Spinal cord (tissue), 10 donors: ENCODE measurements around the gene PAF1. TPM values are rescaled to one million over a fixed set of nuclear protein-coding genes. Genes with fewer than 3 reads are reported as not detected.
"Not testable (repeated sequence)": the region's sequence is repeated elsewhere in the genome, so short reads cannot be mapped to it uniquely, and the experiment has no call there.

Experiments
- DNase-seq, 6 donors: peaks; one replicate each; pipeline versions ENCODE4 v3.0.0 to v3.0.0-alpha.2; 2013 to 2015; ENCODE audit warnings: low spot score in 6 of 6, low read depth in 4 of 6
- H3K27ac ChIP-seq: one replicate; pipeline ENCODE4 v1.5.1; 2013; ENCODE audit warnings: low read depth, low read length, control low read depth
- H3K27me3 ChIP-seq: one replicate; pipeline ENCODE4 v1.6.1; 2013; ENCODE audit warnings: low read length; ENCODE audit not compliant: control insufficient read depth, insufficient read depth
- H3K36me3 ChIP-seq: one replicate; pipeline ENCODE4 v1.6.1; 2013; ENCODE audit warnings: low read length; ENCODE audit not compliant: control insufficient read depth, insufficient read depth
- H3K4me1 ChIP-seq: one replicate; pipeline ENCODE4 v1.6.1; 2013; ENCODE audit warnings: low read length; ENCODE audit not compliant: control insufficient read depth, insufficient read depth
- H3K4me3 ChIP-seq: one replicate; pipeline ENCODE4 v1.5.1; 2013; ENCODE audit warnings: low read depth, low read length, control low read depth
- H3K9me3 ChIP-seq: one replicate; pipeline ENCODE4 v1.6.1; 2013; ENCODE audit warnings: low read length; ENCODE audit not compliant: control insufficient read depth, insufficient read depth
- WGBS: methylation state at CpG from one replicate; pipeline ENCODE4 v1.1.5; 2013; ENCODE audit warnings: missing lambda C conversion rate; ENCODE audit not compliant: insufficient coverage; 5-methylcytosine and 5-hydroxymethylcytosine counted together
- polyA plus RNA-seq, 2 donors: library from polyadenylated mRNA; unstranded; fragments of 120-200 nt; gene quantifications; one replicate each; pipeline ENCODE4 v1.2.1, GENCODE V29; 2013; ENCODE audit not compliant: insufficient read length in 2 of 2
- small RNA-seq: library from RNA; depleted of rRNA; stranded (forward); fragments of <200 nt; gene quantifications from one replicate; pipeline ENCODE3, GENCODE V24; 2014; ENCODE audit warnings: low replicate concordance
- total RNA-seq, 2 donors: library from RNA; depleted of rRNA in 1 of 2; stranded (reverse); fragments of 120-200 nt in 1 of 2; fragments of >200 nt in 1 of 2; gene quantifications; one replicate each; pipeline versions ENCODE4 v1.2.3 to v1.2.4, GENCODE V29; 2013 to 2014
- donor health status: healthy.

Gene PAF1
- total and polyA plus RNA-seq, 4 donors = 21.2 to 76.8 (median 62.0) TPM

GRCh38 chr19:39342647-39343305 lies 48.1 kb downstream of the PAF1 start:
- peaks cover 29% of the 10 kb centered on the region for H3K4me1 ChIP-seq
- H3K9me3 ChIP-seq = no peaks in the 10 kb centered on the region
- WGBS = under 1% methylated on average over 51 of the region's 51 CpGs
- no peaks in the 10 kb centered on the region for H3K27me3 ChIP-seq
- no peak for DNase-seq
- peaks cover 3% of the 10 kb centered on the region for H3K36me3 ChIP-seq
- peak overlapping the region; percentile 69 for H3K27ac ChIP-seq
- peak overlapping the region; percentile 75 for H3K4me3 ChIP-seq

- H3K9me3 ChIP-seq = no peaks in the 10 kb centered on the region
- H3K27ac ChIP-seq = peak within 1 kb of the TSS; percentile 93
- DNase-seq = peak; percentile 85 to 99 (median 96)
- peaks cover 29% of the 10 kb centered on the region for H3K4me1 ChIP-seq
- 0% methylated on average over 89 of the region's 105 CpGs for WGBS
- peak within 1 kb of the TSS; percentile 91 for H3K4me3 ChIP-seq
- H3K36me3 ChIP-seq = peaks cover 3% of the 10 kb centered on the region
- no peaks in the 10 kb centered on the region for H3K27me3 ChIP-seq
Observed at GRCh38 chr19:39341719-39342604, 48.9 kb downstream of the PAF1 start, which contains the start of gene SAMD4B. SAMD4B (plus strand) TSS chr19:39342421; CDS start chr19:39356894, 14,473 bp downstream.

DNA sequence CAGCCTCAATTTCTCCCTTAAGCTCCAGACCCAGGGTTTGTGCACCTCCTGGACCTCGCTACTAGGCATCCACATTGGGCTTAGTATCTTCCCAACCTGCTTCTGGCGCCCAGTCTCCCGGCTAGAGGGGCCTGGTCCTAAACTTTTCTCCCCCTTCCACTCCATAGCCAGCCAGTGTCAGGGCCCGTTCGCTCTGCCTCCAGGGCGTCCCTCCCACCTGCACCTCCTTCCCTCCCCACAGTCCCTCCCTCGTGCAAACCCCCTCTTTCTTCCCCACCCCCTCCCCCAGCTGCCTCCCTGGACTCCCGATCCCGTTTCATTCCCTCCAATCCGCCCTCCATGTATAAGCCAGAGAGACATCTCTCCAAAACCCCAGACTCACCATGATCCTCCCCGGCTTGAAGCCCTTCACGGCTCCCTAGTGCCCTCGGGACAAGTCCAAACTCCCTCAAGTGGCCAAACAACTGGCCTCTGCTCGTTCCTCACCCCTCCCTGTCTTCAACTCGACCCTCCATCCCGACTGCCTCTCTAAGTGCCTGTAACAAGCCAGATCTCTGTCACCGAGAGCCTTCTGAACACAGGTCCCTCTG lies 49.7 kb downstream of the PAF1 start:
- H3K4me1 ChIP-seq = peaks cover 29% of the 10 kb centered on the region
- WGBS = 1% methylated on average over 17 of the region's 17 CpGs
- H3K27me3 ChIP-seq = no peaks in the 10 kb centered on the region
- no peak for DNase-seq
- no peaks in the 10 kb centered on the region for H3K9me3 ChIP-seq
- peak overlapping the region; percentile 93 for H3K27ac ChIP-seq
- H3K4me3 ChIP-seq = peak overlapping the region; percentile 91
- H3K36me3 ChIP-seq = peaks cover 3% of the 10 kb centered on the region

GRCh38 chr19:39340156-39340555 lies 50.8 kb downstream of the PAF1 start:
- not testable (repeated sequence) for DNase-seq, H3K4me3 ChIP-seq, H3K36me3 ChIP-seq, H3K9me3 ChIP-seq, H3K27ac ChIP-seq, H3K27me3 ChIP-seq
- H3K4me1 ChIP-seq = peaks cover 24% of the 10 kb centered on the region
- 94% methylated on average over 6 of the region's 7 CpGs for WGBS

DNA sequence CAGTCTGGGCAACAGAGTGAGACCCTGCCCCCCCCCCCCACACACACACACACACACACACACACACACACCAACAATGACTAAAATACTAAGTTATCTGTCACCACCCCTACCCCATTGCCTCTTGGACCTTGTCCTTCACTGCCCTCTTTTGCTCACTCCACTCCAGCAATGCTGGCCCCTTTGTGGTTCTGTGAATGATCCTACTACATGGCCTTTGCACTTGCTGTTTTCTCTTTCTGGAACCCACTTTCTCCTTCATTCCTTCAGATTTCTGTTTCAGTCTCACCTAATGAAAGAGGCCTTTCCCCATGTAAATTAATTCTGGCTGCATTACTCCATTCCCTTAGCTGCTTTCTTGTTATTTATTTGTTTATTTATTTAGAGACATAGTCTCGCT lies 51.2 kb downstream of the PAF1 start:
- H3K27ac ChIP-seq = no peak overlapping the region
- no peaks in the 10 kb centered on the region for H3K9me3 ChIP-seq
- H3K36me3 ChIP-seq = no peaks in the 10 kb centered on the region
- no peak overlapping the region for H3K4me3 ChIP-seq
- no peaks in the 10 kb centered on the region for H3K27me3 ChIP-seq
- no peak for DNase-seq
- peaks cover 24% of the 10 kb centered on the region for H3K4me1 ChIP-seq
- WGBS = 100% methylated on average over 1 of the region's 1 CpG

GRCh38 chr19:39336483-39336882 lies 54.4 kb downstream of the PAF1 start:
- H3K4me1 ChIP-seq = peaks cover 12% of the 10 kb centered on the region
- no peaks in the 10 kb centered on the region for H3K27me3 ChIP-seq
- WGBS = 80% methylated on average over 1 of the region's 3 CpGs
- DNase-seq = no peak
- no peaks in the 10 kb centered on the region for H3K36me3 ChIP-seq
- H3K4me3 ChIP-seq = no peak overlapping the region
- H3K27ac ChIP-seq = no peak overlapping the region
- no peaks in the 10 kb centered on the region for H3K9me3 ChIP-seq

Small RNA genes within 50 kb of the gene (small RNA-seq; reads per million reads assigned to genes)
- gene AC011445.2 (0.06 reads per million), gene MIR4530 (not detected), gene RN7SL566P (not detected)

Other genes with a start within 250 kb of the PAF1 start
- under 1 TPM; 0.10 to 0.11 TPM for gene NCCRP1, start 194.1 kb downstream of the PAF1 start, total RNA-seq
- under 1 TPM; 0.21 to 0.29 TPM for gene NCCRP1, start 194.1 kb downstream of the PAF1 start, polyA plus RNA-seq
- not detected for gene SYCN, start 186.8 kb downstream of the PAF1 start, total RNA-seq
- not detected for gene SYCN, start 186.8 kb downstream of the PAF1 start, polyA plus RNA-seq
- gene IFNL3, start 146.1 kb downstream of the PAF1 start, total RNA-seq = not detected
- not detected for gene IFNL3, start 146.1 kb downstream of the PAF1 start, polyA plus RNA-seq
- not detected for gene IFNL4, start 142.2 kb downstream of the PAF1 start, total RNA-seq
- under 1 TPM; 0.71 to 0.80 TPM for gene IFNL4, start 142.2 kb downstream of the PAF1 start, polyA plus RNA-seq
- gene IFNL2, start 122.7 kb downstream of the PAF1 start, total RNA-seq = not detected
- not detected for gene IFNL2, start 122.7 kb downstream of the PAF1 start, polyA plus RNA-seq
- gene IFNL1, start 94.7 kb downstream of the PAF1 start, total RNA-seq = not detected
- gene IFNL1, start 94.7 kb downstream of the PAF1 start, polyA plus RNA-seq = not detected
- gene LRFN1, start 70.2 kb downstream of the PAF1 start, total RNA-seq = 1 to 10 TPM; 2.2 to 5.3 TPM
- 10 to 100 TPM; 26.0 to 26.5 TPM for gene LRFN1, start 70.2 kb downstream of the PAF1 start, polyA plus RNA-seq
- 10 to 100 TPM; 16.8 to 21.0 TPM for gene GMFG, start 55.1 kb downstream of the PAF1 start, total RNA-seq
- gene GMFG, start 55.1 kb downstream of the PAF1 start, polyA plus RNA-seq = 10 to 100 TPM; 12.5 to 13.2 TPM
- gene SAMD4B, start 48.7 kb downstream of the PAF1 start, total RNA-seq = 10 to 100 TPM; 25.8 to 66.2 TPM
- 100 to 1,000 TPM; 129 to 145 TPM for gene SAMD4B, start 48.7 kb downstream of the PAF1 start, polyA plus RNA-seq
- 10 to 100 TPM; 17.8 to 40.3 TPM for gene MED29, start 272 bp upstream of the PAF1 start, total RNA-seq
- 10 to 100 TPM; 74.1 to 77.7 TPM for gene MED29, start 272 bp upstream of the PAF1 start, polyA plus RNA-seq
- 10 to 100 TPM in 1 of 2 donors, 1 to 10 TPM in 1; 9.8 to 23.7 TPM for gene ZFP36, start 15.7 kb upstream of the PAF1 start, total RNA-seq
- 10 to 100 TPM; 20.7 to 52.8 TPM for gene ZFP36, start 15.7 kb upstream of the PAF1 start, polyA plus RNA-seq
- 10 to 100 TPM; 14.2 to 36.9 TPM for gene PLEKHG2, start 21.6 kb upstream of the PAF1 start, total RNA-seq
- 10 to 100 TPM; 37.5 to 58.2 TPM for gene PLEKHG2, start 21.6 kb upstream of the PAF1 start, polyA plus RNA-seq
- gene RPS16, start 44.8 kb upstream of the PAF1 start, total RNA-seq = 100 to 1,000 TPM in 1 of 2 donors, 10 to 100 TPM in 1; 32.0 to 159 TPM
- gene RPS16, start 44.8 kb upstream of the PAF1 start, polyA plus RNA-seq = 100 to 1,000 TPM; 826 to 921 TPM
- gene SUPT5H, start 54.5 kb upstream of the PAF1 start, total RNA-seq = 10 to 100 TPM; 35.9 to 80.9 TPM
- gene SUPT5H, start 54.5 kb upstream of the PAF1 start, polyA plus RNA-seq = 100 to 1,000 TPM; 143 to 158 TPM
- 10 to 100 TPM; 48.4 to 59.5 TPM for gene TIMM50, start 89.7 kb upstream of the PAF1 start, total RNA-seq
- gene TIMM50, start 89.7 kb upstream of the PAF1 start, polyA plus RNA-seq = 100 to 1,000 TPM in 1 of 2 donors, 10 to 100 TPM in 1; 95.5 to 118 TPM
- gene DLL3, start 107.8 kb upstream of the PAF1 start, total RNA-seq = 10 to 100 TPM in 1 of 2 donors, 1 to 10 TPM in 1; 8.3 to 16.8 TPM
- gene DLL3, start 107.8 kb upstream of the PAF1 start, polyA plus RNA-seq = 10 to 100 TPM; 46.3 to 56.0 TPM
- gene SELENOV, start 124.0 kb upstream of the PAF1 start, total RNA-seq = 1 to 10 TPM in 1 of 2 donors, not detected in 1; 1.7 TPM
- gene SELENOV, start 124.0 kb upstream of the PAF1 start, polyA plus RNA-seq = under 1 TPM; 0.54 to 0.77 TPM
- 10 to 100 TPM; 10.5 to 15.6 TPM for gene EID2B, start 141.7 kb upstream of the PAF1 start, total RNA-seq
- 10 to 100 TPM; 17.6 to 20.2 TPM for gene EID2B, start 141.7 kb upstream of the PAF1 start, polyA plus RNA-seq
- gene EID2, start 149.1 kb upstream of the PAF1 start, total RNA-seq = 10 to 100 TPM; 15.8 to 17.1 TPM
- gene EID2, start 149.1 kb upstream of the PAF1 start, polyA plus RNA-seq = 10 to 100 TPM; 38.8 to 42.0 TPM
- under 1 TPM in 1 of 2 donors, not detected in 1; 0.28 TPM for gene LGALS13, start 211.4 kb upstream of the PAF1 start, total RNA-seq
- under 1 TPM in 1 of 2 donors, not detected in 1; 0.65 TPM for gene LGALS13, start 211.4 kb upstream of the PAF1 start, polyA plus RNA-seq